ENCODE data around the gene M1AP. TPM values are rescaled to one million over a fixed set of nuclear protein-coding genes. Genes with fewer than 3 reads are reported as not detected.

M1AP gene
- total and polyA plus RNA-seq, 2 of the 4 experiments (the other 2 are of a cell fraction), result 0.03 TPM; not detected in 1

- in situ Hi-C loops (cut with MboI; ENCODE audit: low sequenced_read_pairs), result no loop called here
- Histone ChIP-seq H3K79me1 (ENCODE audit: low read depth in 1 of 2, low read length in 2 of 2) (no peaks in the 10 kb centered on the region), H4K5ac (ENCODE audit: low read depth, low read length) (peak overlapping the region; percentile 42; the same call in 1 of the 2 replicates), H4K20me1 (ENCODE audit: insufficient read depth, low read length) (no peaks in the 10 kb centered on the region), H3K18ac (ENCODE audit: low read depth, low read length) (peak overlapping the region; percentile 7; the same call in 1 of the 2 replicates), H3K27me3 (ENCODE audit: control insufficient read depth, insufficient read depth, low read length) (no peaks in the 10 kb centered on the region), H2AFZ (replicated peaks; ENCODE audit: low read length, poor library complexity) (no peak overlapping the region), H3K36me3 (ENCODE audit: control insufficient read depth, insufficient read depth, low read length) (no peaks in the 10 kb centered on the region), H3K9me3 (ENCODE audit: control insufficient read depth, insufficient read depth, low read length) (no peaks in the 10 kb centered on the region), H2AK5ac (ENCODE audit: low read depth, low read length) (peak overlapping the region; percentile 40), H3K4me3 (ENCODE audit: insufficient read depth, low read depth, low read length) (no peak overlapping the region), H3K4me2 (ENCODE audit: low read depth, low read length) (no peak overlapping the region), H3K27ac (ENCODE audit: insufficient read depth, low read length) (no peak overlapping the region), H4K91ac (ENCODE audit: insufficient read depth, low read depth, low read length) (0 out of 2 replicates have a peak overlapping the region, but pooled peaks have one; percentile 2), H3K4me1 (ENCODE audit: control insufficient read depth, insufficient read depth, low read length) (peaks cover 16% of the 10 kb centered on the region), H3K23ac (ENCODE audit: low read depth, low read length) (no peak overlapping the region), H3K14ac (replicated peaks; ENCODE audit: low read depth, low read length) (no peak overlapping the region; the same call in 1 of the 2 replicates), H2BK20ac (ENCODE audit: low read depth, low read length) (no peak overlapping the region), H2AK9ac (replicated peaks; ENCODE audit: low read depth, low read length, poor library complexity) (no peak overlapping the region), H3K9ac (ENCODE audit: low read depth, low read length) (no peak overlapping the region), H2BK120ac (ENCODE audit: low read depth, low read length) (0 out of 2 replicates have a peak overlapping the region, but pooled peaks have one; percentile 47), H3K9me1 (ENCODE audit: insufficient read depth, low read length) (peaks cover 15% of the 10 kb centered on the region), H2BK5ac (ENCODE audit: low read depth, low read length, poor library complexity, severe bottlenecking) (peak overlapping the region; percentile 19), H3K56ac (ENCODE audit: extremely low read depth, insufficient read depth, low read length) (no peak overlapping the region), H4K8ac (ENCODE audit: low read depth in 2 of 2, low read length in 2 of 2) (peak overlapping the region in 1 of 2 experiments; percentile 49; a peak in 2 of 4 replicates), H2BK15ac (ENCODE audit: low read depth, low read length) (peak overlapping the region; percentile 87; the same call in 2 of the 3 replicates), H3K4ac (ENCODE audit: low read depth, low read length) (peak overlapping the region; percentile 32; the same call in 1 of the 2 replicates)
- DNase-seq, result no peak
- 78% methylated on average over 1 of the region's 1 CpG; no CpG with 5 or more reads in 1 of the 2 experiments for WGBS, 2 experiments (ENCODE audit: extremely low coverage in 2 of 2, insufficient read length in 1 of 2)
- intact Hi-C loops (cut with micrococcal nuclease), result no loop called here
- dilution Hi-C loops (cut with HindIII; ENCODE audit: low sequenced_read_pairs, unreplicated experiment), result no loop called here
- POLR2A ChIA-PET (ENCODE audit: unreplicated experiment), result no interaction called here
- BruUV-seq (replicated peaks), result no TSS peak
- no peak for ATAC-seq (ENCODE audit: low read depth)
- CTCF ChIA-PET, result no interaction called here
- TF ChIP-seq CHD1 (IDR thresholded peaks at IDR 0.05; ENCODE audit: low read depth, low read length), result no peak
- no peak for TF ChIP-seq MAFK (IDR thresholded peaks at IDR 0.05; ENCODE audit: low read depth, low read length)
- no peak for TF ChIP-seq SMC3 (IDR thresholded peaks at IDR 0.05; ENCODE audit: low read depth, low read length)
- no peak for TF ChIP-seq MXI1 (IDR thresholded peaks at IDR 0.05; ENCODE audit: borderline replicate concordance, low read depth, low read length)
- TF ChIP-seq CTCF (conservative IDR thresholded peaks at IDR 0.05; ENCODE audit: low read depth, low read length), result no peak
- no peak for TF ChIP-seq RCOR1 (IDR thresholded peaks at IDR 0.05; ENCODE audit: insufficient replicate concordance, low read length)
- TF ChIP-seq RAD21 (IDR thresholded peaks at IDR 0.05; ENCODE audit: low read length), result no peak
Measured at GRCh38 chr2:74571058-74571457, 77.1 kb downstream of the M1AP start.
